ENCODE data around the gene DNAH5.

DNA sequence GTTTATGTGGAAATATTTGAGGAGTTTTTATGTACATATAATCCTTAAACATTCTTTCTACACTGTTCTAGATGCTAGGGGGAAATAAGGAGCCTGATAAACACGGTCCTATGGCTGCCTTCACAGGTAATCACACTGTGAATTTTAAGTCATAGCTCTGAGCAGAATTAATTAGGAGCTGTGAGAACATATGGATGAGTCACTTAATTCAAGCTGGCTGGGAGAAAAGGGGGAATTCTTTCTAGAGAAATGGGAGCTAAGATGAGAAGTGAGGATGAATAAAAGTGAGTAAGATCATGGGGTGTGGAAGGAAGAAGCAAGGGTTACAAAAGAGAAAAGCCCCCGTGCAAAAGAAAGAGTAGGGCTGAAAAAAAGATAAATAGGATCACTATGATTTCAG, 290.8 kb downstream of the DNAH5 start:
- TF ChIP-seq, protein P1, sequence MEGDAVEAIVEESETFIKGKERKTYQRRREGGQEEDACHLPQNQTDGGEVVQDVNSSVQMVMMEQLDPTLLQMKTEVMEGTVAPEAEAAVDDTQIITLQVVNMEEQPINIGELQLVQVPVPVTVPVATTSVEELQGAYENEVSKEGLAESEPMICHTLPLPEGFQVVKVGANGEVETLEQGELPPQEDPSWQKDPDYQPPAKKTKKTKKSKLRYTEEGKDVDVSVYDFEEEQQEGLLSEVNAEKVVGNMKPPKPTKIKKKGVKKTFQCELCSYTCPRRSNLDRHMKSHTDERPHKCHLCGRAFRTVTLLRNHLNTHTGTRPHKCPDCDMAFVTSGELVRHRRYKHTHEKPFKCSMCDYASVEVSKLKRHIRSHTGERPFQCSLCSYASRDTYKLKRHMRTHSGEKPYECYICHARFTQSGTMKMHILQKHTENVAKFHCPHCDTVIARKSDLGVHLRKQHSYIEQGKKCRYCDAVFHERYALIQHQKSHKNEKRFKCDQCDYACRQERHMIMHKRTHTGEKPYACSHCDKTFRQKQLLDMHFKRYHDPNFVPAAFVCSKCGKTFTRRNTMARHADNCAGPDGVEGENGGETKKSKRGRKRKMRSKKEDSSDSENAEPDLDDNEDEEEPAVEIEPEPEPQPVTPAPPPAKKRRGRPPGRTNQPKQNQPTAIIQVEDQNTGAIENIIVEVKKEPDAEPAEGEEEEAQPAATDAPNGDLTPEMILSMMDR (IDR thresholded peaks at IDR 0.05) = no peak
- TF ChIP-seq POLR2A (IDR thresholded peaks at IDR 0.05) = no peak
